ELR (cell line): ENCODE data around the gene EP400.

Experiments used
- DNase-seq: peaks from one replicate; pipeline ENCODE4 v3.0.0-alpha.2; 2015; ENCODE audit warnings: low read depth

Gene EP400

GRCh38 chr12:132019891-132020290 is 70.1 kb downstream of the EP400 start:
- no peak for DNase-seq

- no peak for DNase-seq
Measured at GRCh38 chr12:132020292-132020691, 70.5 kb downstream of the EP400 start.

DNA sequence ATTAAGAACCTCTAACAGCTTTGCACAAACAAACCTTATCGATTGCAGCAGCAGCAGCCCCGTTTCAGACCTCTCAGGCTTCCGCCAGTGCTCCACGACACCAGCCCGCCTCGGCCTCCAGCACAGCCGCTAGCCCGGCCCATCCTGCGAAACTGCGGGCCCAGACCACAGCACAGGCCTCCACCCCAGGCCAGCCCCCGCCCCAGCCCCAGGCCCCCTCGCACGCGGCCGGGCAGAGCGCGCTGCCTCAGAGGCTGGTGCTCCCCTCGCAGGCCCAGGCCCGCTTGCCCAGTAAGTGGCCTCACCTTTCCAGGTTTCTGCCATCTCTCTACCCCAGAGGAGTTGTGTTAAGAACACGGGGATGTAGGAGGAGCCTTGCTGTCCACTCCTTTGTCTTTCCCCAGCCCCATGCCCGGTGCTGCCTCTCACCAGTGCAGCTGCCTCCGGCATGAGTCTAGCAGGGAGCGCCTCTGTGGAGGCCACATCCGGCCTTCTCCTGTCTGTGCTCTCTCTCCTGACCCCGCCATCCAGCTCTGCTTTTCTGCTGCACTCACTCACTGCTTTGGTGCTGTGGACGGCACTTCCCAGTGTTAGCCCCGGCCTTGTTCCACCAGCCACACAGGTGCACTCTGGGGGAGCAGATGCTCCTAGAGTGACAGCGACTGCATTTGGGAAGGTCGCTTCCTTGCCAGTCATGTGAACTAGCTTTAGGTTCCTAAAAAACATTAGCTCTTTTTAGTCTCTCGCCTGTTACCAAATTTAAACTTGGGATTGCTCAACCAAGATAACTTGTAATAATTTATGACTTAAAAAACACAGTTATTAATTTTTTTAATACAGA is 71.5 kb downstream of the EP400 start:
- DNase-seq, result no peak

DNA sequence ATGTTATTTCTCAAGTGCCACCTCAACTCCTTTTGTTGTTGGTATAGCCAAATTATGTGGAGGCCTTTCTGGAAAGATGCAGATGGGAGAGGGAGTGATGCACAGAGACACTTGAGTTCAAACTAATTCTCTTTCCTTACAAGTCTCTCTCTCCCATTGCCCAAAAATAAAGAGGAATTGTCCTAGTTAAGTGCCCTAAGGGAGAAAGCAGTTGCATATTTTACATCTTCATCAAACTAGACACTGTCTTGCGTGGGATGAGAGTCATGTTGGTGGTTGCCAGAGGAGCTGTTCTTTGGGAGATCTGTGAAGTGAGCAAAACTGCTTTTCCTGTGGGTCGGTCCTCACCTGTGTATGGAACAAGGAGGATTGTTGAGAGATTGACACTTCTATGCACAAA is 72.2 kb downstream of the EP400 start:
- DNase-seq, result no peak

DNA sequence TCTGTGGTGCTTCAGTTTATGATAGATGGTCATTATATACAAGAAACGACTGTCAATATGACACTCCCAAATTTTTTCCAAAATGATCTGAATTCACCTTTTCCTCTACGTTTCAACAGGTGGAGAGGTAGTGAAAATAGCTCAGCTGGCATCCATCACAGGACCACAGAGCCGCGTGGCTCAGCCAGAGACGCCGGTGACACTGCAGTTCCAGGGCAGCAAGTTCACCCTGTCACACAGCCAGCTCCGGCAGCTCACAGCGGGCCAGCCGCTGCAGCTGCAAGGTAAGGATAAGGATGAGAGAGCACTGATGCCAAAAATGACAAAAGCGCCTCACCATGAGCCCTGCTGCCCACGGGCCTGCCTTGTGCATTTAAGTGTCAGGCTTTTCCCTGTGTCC is 73.9 kb downstream of the EP400 start:
- DNase-seq, result no peak

GRCh38 chr12:132024758-132025157 is 75.0 kb downstream of the EP400 start:
- no peak for DNase-seq

- DNase-seq, result no peak
Measured at GRCh38 chr12:132025526-132025925, 75.8 kb downstream of the EP400 start.

DNA sequence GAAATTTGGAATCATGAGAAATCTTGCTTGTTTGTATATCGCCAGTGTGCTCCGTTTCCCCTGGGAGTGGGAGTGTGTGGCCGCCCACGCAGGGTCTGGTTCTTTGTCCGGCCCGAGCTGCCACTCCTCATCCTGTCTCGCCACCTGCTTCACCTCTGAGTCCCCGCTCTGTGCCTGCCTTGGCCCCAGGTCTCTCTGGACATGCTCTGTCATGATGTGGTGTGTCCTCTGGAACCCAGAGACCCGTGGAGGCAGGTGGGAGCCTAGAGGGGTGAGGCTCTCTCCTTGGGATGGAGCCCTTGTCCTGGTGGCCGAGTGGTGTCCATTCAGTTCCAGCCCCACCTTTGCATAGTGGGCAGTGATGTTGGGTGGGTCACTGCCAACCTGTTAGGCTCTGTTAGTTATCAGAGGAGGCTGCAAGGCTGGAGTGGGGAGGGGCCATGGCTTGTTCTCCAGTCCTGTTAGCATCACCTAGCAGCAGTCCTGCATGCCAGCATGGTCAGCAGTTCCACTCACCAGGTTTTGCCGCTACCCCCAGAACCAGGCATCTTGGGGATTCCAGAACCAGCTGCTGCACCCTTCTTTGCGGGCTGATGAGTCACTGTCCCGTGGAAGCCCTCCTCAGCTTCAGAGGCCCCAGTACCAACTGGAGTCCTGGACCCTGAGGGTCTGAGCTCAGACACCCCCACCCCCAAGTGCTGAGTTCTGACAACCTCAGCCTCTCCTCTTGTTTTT is 76.5 kb downstream of the EP400 start:
- DNase-seq, result peak; percentile 12

DNA sequence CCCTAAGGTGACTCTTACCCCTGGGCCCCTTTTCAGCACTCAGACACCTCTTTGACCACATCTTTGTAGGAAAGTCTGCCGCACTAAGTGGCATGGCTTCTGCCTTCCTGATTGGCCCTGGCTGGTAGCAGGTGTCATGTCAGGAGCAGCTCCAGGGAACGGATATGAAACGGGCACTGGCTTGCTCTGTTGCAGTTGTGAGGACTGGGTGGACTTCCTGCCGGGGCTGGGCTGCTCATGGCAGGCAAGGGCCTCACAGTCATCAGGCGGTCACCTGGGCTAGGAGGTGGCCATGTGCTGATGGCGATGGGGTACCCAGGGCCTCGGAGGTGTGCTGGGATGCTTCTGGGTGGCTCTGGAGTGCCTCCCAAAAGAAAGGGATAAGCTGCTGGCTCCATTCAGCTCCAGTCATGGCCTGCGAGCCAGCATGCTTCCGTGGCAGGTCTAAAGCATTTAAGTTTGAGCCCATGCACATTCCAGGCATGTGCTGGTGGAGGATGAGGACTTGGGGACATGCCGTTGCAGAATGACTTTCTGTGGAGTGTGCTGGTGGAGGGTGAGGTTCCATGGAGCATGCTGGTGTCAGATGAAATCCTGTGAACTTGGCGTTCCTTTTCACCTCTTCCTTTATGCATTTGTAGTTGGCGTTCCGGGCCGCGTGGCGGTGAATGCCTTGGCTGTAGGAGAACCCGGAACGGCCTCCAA is 77.2 kb downstream of the EP400 start:
- DNase-seq, result no peak

DNA sequence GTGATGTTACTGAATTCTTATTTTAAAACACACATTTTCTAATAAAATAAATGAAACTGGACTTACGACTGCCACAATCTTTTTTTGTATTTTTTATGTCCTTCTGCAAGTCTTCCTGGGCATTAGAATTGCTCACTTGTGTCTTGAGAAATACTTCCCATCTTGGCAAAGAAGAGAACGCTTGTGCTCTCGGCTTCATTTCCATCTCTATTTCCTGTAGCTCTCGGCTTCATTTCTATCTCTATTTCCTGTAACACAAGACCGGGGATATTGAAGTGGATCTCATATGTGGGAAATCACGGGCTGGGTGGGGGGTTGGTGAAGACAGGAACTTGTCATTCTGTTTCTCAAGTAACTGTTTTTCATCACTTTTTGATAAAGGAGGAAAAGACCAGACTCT is 77.9 kb downstream of the EP400 start:
- DNase-seq, result no peak

GRCh38 chr12:132028111-132028510 is 78.4 kb downstream of the EP400 start:
- no peak for DNase-seq

DNA sequence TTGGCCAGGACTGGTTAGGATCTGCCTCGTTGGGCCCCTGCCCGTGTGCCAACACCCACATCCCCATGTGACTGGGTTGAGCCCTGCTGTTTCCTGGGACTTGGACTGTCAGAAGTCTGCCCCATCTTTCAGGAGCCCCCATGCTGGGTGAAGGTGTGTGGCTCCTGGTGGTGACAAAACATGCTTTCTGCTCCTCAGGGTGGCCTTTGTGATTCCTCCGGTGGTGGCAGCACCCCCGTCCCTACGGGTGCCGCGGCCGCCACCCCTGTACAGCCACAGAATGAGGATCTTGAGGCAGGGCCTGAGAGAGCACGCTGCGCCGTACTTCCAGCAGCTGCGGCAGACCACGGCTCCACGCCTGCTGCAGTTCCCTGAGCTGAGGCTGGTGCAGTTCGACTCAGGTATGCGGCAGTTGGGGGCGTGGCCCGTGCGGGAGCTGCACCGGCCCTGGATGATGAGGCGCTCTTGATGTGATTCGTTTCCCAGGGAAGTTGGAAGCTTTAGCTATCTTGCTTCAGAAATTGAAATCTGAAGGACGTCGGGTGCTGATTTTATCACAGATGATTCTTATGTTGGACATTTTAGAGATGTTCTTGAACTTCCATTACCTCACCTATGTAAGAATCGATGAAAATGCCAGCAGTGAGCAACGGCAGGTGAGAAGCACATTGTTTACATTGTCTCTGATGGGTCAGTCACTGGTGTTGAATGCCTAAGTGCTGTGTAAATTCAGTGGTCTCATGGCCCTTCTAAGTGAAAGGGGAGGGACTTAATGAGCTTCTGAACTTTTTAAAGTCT is 80.0 kb downstream of the EP400 start:
- peak; percentile 52 for DNase-seq

- DNase-seq, result peak; percentile 76
Measured at GRCh38 chr12:132030367-132031038, 80.8 kb downstream of the EP400 start.

- no peak for DNase-seq
Measured at GRCh38 chr12:132033627-132034026, 83.9 kb downstream of the EP400 start.

DNA sequence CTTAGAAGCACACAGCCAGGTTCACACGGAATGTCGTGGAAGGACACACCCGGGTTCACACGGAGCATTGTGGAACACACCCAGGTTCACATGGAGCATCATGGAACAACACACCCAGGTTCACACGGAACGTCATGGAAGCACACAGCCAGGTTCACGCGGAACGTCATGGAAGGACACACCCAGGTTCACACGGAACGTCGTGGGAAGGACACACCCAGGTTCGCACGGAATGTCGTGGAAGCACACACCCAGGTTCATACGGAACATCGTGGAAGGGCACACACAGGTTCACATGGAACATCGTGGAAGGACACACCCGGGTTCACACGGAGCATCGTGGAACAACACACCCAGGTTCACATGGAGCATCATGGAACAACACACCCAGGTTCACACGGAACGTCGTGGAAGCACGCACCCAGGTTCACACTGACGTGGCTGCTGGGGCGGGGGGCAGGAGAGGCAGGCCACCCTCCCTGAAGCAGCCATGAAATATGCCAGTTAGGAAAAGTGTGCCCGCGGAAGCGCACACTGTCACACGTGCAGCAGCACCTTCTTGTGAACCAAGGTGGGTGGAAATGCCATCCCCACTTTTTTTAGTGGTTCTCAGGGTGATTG is 86.4 kb downstream of the EP400 start:
- no peak for DNase-seq

GRCh38 chr12:132040906-132041606 is 91.3 kb downstream of the EP400 start:
- DNase-seq, result no peak

DNA sequence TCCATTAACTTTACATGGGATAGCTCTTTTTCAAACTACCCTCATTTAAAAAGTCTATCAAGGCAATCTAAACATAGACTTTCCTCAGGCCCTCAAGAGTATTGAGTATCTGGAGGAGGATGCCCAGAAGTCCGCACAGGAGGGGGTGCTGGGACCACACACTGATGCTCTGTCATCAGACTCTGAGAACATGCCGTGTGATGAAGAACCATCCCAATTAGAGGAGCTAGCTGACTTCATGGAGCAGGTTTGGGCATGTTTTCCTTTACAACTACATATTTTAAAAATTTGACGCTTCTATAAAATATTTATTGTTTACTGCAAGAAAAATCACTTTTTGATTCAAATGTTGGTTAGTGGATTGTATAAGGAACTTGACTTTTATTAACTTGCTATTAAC is 93.5 kb downstream of the EP400 start:
- DNase-seq, result no peak

DNA sequence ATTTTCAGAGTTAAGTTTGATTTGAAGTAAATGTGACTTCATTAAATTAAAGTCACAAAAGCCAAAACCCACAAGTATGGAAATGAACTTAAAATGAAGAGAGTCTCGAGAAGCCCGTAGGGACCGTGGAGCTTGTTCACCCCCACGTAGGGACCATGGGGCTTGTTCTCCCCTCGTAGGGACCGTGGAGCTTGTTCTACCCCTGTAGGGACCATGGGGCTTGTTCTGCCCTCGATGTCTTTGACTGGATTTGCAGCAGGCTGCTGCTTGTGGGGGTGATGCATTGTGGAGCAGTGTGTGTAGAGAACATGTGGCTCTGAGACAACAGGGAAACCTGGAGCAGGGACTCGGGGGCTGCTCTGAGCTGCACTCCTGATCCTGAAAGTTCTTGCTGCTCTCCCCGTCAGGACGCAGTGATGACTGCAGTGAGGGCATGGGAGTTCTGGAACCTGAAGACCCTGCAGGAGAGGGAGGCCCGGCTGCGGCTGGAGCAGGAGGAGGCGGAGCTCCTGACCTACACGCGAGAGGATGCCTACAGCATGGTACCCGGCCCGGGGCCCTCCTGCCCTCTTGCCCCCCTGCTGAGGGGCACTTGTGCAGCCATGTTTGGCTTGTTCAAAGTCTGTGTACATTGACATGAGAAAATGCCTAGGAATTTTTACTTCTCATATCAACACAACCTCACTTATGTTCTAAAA is 94.2 kb downstream of the EP400 start:
- no peak for DNase-seq

- no peak for DNase-seq
Measured at GRCh38 chr12:132044661-132045412, 95.1 kb downstream of the EP400 start.
